Lower leg skin (tissue), 4 donors: Measurements from ENCODE around the gene PTPRC. TPM values are rescaled to one million over a fixed set of nuclear protein-coding genes. Genes with fewer than 3 reads are reported as not detected.

Experiments used
- DNase-seq, 2 donors: peaks; one replicate each; pipeline ENCODE4 v3.0.0-alpha.2; 2019; ENCODE audit warnings: low spot score in 2 of 2
- H3K4me3 ChIP-seq: fragments of 200-600 bp; sonication (generic); 2 replicates; pipeline ENCODE4 v1.5.1; 2017; ENCODE audit warnings: mild to moderate bottlenecking, low read depth; ENCODE audit not compliant: poor library complexity, severe bottlenecking
- CTCF ChIP-seq, 3 donors: fragments of 450-650 bp; IDR thresholded peaks; one replicate each; pipeline ENCODE4 v1.5.1; 2016; ENCODE audit warnings: antibody characterized with exemption in 3 of 3, mild to moderate bottlenecking in 3 of 3, moderate library complexity in 2 of 3
- POLR2A ChIP-seq, 2 donors: fragments of 450-650 bp; IDR thresholded peaks; one replicate each; pipeline ENCODE4 v1.6.1; 2016 to 2017; ENCODE audit warnings: antibody characterized with exemption in 2 of 2, mild to moderate bottlenecking in 1 of 2, moderate library complexity in 1 of 2
- WGBS, 2 donors: methylation state at CpG; one replicate each; pipeline ENCODE4 v1.1.5; 2018; 5-methylcytosine and 5-hydroxymethylcytosine counted together
- intact Hi-C: fragments of 100-400 bp; cut with DNase I; formaldehyde crosslinking; loops from one replicate; pipeline ENCODE4 v1.15.0; 2023; ENCODE audit warnings: low total_unique reads
- total RNA-seq, 4 donors: library from RNA; depleted of rRNA; stranded (reverse); fragments of >200 nt; gene quantifications; one replicate each; pipeline ENCODE4 v1.1.0, GENCODE V29; 2016

Gene PTPRC
- total RNA-seq, 4 donors from 2014 or later: 4.0 to 8.3 (median 4.7) TPM

DNA sequence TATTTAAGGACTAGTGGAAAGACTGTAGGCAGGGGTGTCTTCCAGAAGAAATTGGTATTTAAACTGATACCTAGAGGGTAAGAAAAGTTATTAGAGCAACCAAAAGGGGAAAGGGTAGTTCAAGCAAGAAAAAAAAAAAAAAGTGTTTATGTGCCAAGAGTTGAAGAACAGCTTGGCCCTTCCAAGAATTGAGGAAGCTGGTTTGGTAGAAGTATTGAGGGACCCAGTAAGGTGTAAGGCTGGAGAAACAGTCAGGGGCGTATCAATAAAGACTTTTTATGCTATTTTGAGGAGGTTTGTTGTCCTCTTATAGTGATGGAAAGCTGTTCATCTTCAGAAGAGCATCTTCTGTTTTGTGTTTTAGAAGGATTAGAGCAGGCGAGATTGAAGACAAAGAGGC lies 108.3 kb downstream of the PTPRC start:
- intact Hi-C loops: no loop called here
- 88 to 92% methylated on average over 2 of the region's 2 CpGs for WGBS, 2 donors
- H3K4me3 ChIP-seq: no peak overlapping the region
- DNase-seq: no peak
- no peak for TF ChIP-seq POLR2A (IDR thresholded peaks at IDR 0.05)
- TF ChIP-seq CTCF (IDR thresholded peaks at IDR 0.05): no peak

DNA sequence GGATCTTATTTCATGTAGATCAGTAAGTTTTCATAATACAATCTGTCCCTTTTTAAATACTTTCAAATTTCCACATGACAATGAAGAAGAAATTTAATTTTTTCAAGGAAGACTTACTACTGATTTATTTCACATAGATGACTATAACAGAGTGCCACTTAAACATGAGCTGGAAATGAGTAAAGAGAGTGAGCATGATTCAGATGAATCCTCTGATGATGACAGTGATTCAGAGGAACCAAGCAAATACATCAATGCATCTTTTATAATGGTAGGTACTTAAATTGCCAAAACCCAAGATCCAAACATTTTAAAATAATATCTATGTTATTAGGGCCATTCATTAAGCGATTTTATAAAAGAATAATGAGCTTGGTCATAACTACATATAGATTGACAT lies 110.4 kb downstream of the PTPRC start:
- intact Hi-C loops: no loop called here
- no peak for DNase-seq
- 91 to 97% methylated on average over 1 of the region's 1 CpG for WGBS, 2 donors
- H3K4me3 ChIP-seq: no peak overlapping the region
- TF ChIP-seq POLR2A (IDR thresholded peaks at IDR 0.05) (no peak), CTCF (IDR thresholded peaks at IDR 0.05) (no peak)

DNA sequence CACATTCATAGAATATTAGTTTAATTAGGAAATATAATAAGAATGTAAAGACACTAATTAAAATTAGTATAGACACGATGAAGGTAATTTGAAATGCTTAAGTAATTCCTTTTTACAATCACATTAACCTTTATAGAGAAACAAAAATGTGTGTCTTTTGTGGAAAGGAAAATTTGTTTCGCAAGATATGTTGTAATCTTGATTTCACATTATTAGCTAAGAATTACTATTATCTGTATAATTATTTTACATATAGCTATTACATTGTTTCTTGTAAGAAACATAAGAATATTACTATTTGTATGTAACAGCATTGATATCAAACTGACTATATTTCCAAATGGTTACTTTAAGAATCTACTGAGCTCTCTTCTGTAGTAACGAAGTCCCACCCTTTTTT lies 111.2 kb downstream of the PTPRC start:
- DNase-seq: no peak
- intact Hi-C loops: no loop called here
- H3K4me3 ChIP-seq: no peak overlapping the region
- 81 to 82% methylated on average over 3 of the region's 3 CpGs for WGBS, 2 donors
- TF ChIP-seq CTCF (IDR thresholded peaks at IDR 0.05) (no peak), POLR2A (IDR thresholded peaks at IDR 0.05) (no peak)

- intact Hi-C loops: no loop called here
- H3K4me3 ChIP-seq: no peak overlapping the region
- TF ChIP-seq POLR2A (IDR thresholded peaks at IDR 0.05): no peak
- TF ChIP-seq CTCF (IDR thresholded peaks at IDR 0.05): no peak
- 59 to 75% methylated on average over 3 of the region's 3 CpGs for WGBS, 2 donors
- DNase-seq: no peak
Observed at GRCh38 chr1:198751741-198752140, 112.9 kb downstream of the PTPRC start.

GRCh38 chr1:198754670-198755069 lies 115.8 kb downstream of the PTPRC start:
- TF ChIP-seq POLR2A (IDR thresholded peaks at IDR 0.05) (no peak), CTCF (IDR thresholded peaks at IDR 0.05) (no peak)
- 61 to 62% methylated on average over 1 of the region's 1 CpG for WGBS, 2 donors
- intact Hi-C loops: no loop called here
- H3K4me3 ChIP-seq: no peak overlapping the region
- no peak for DNase-seq

DNA sequence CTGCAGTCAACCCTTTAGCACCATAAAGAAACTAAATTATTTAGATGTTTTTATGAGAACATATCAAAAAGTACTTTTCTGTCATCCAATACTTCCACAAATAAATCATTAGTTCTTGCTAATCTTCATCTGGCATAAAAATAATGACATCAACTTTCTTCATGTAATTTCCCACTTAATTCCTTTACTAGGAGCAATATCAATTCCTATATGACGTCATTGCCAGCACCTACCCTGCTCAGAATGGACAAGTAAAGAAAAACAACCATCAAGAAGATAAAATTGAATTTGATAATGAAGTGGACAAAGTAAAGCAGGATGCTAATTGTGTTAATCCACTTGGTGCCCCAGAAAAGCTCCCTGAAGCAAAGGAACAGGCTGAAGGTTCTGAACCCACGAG lies 116.9 kb downstream of the PTPRC start:
- intact Hi-C loops: no loop called here
- no peak for DNase-seq
- TF ChIP-seq CTCF (IDR thresholded peaks at IDR 0.05) (no peak), POLR2A (IDR thresholded peaks at IDR 0.05) (no peak)
- WGBS, 2 donors: 47 to 73% methylated on average over 2 of the region's 2 CpGs
- no peak overlapping the region for H3K4me3 ChIP-seq
